Superior temporal gyrus (tissue), 1 donor: ENCODE data around the gene FILIP1L.
"Not testable (repeated sequence)": the region's sequence is repeated elsewhere in the genome, so short reads cannot be mapped to it uniquely, and the experiment has no call there.

Experiments used
- DNase-seq: peaks from one replicate; pipeline ENCODE4 v3.0.0-alpha.2; 2016; ENCODE audit errors: extremely low spot score

FILIP1L gene

GRCh38 chr3:100073714-100074307, 40.5 kb downstream of the FILIP1L start:
- no peak for DNase-seq

- no peak for DNase-seq
Measured at GRCh38 chr3:100073049-100073713, 41.1 kb downstream of the FILIP1L start.

- no peak for DNase-seq
Measured at GRCh38 chr3:100072326-100073048, 41.8 kb downstream of the FILIP1L start.

- no peak for DNase-seq
Measured at GRCh38 chr3:100069472-100069871, 44.8 kb downstream of the FILIP1L start.

GRCh38 chr3:100068826-100069225, 45.5 kb downstream of the FILIP1L start:
- DNase-seq: peak; percentile 67

GRCh38 chr3:100067589-100067988, 46.7 kb downstream of the FILIP1L start:
- DNase-seq: no peak

GRCh38 chr3:100063929-100064461, 50.3 kb downstream of the FILIP1L start:
- DNase-seq: peak; percentile 8

- DNase-seq: no peak
Measured at GRCh38 chr3:100062665-100063064, 51.6 kb downstream of the FILIP1L start.

GRCh38 chr3:100060685-100061484, 53.4 kb downstream of the FILIP1L start:
- DNase-seq: no peak

GRCh38 chr3:100059472-100059871, 54.8 kb downstream of the FILIP1L start:
- DNase-seq: no peak

- no peak for DNase-seq
Measured at GRCh38 chr3:100057716-100058575, 56.4 kb downstream of the FILIP1L start.

GRCh38 chr3:100053951-100054620, 60.2 kb downstream of the FILIP1L start:
- no peak for DNase-seq

GRCh38 chr3:100051513-100051912, 62.8 kb downstream of the FILIP1L start:
- DNase-seq: not testable (repeated sequence)

- no peak for DNase-seq
Measured at GRCh38 chr3:100048248-100048647, 66.1 kb downstream of the FILIP1L start.

- no peak for DNase-seq
Measured at GRCh38 chr3:100047455-100048141, 66.7 kb downstream of the FILIP1L start.

- DNase-seq: no peak
Measured at GRCh38 chr3:100046986-100047385, 67.3 kb downstream of the FILIP1L start.

GRCh38 chr3:100045696-100046095, 68.6 kb downstream of the FILIP1L start:
- no peak for DNase-seq

GRCh38 chr3:100044369-100044768, 69.9 kb downstream of the FILIP1L start:
- DNase-seq: no peak

- no peak for DNase-seq
Measured at GRCh38 chr3:100043271-100043670, 71.0 kb downstream of the FILIP1L start.
